NCI-H2081 (cell line): ENCODE data around the gene GAB1.

ENCODE experiments used
- DNase-seq, 2 experiments: peaks; one replicate each; lab custom pipeline; 2025; lab: John Stamatoyannopoulos, UW

The GAB1 gene

DNA sequence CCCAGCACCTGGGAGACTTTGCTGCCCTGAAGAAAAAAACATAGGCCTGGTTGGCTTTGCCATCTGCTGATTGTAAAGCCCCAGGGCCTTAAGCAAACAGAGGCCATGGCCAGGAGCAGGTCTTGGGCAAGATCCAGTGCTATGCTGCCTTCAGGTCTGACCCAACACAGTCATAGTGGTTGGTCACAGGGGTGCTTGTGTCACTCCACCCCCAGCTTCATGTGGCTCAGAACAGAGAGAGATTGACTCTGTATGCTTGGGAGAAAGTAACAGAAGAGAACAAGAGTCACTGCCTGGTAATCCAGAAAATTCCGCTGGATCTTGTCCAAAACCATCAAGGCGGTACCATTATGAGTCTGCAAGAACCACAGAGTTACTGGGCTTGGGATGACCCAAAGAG is 152.4 kb downstream of the GAB1 start:
- DNase-seq: no peak

- no peak for DNase-seq
These were observed 161.3 kb downstream of the GAB1 start for GRCh38 chr4:143498021-143498420.

DNA sequence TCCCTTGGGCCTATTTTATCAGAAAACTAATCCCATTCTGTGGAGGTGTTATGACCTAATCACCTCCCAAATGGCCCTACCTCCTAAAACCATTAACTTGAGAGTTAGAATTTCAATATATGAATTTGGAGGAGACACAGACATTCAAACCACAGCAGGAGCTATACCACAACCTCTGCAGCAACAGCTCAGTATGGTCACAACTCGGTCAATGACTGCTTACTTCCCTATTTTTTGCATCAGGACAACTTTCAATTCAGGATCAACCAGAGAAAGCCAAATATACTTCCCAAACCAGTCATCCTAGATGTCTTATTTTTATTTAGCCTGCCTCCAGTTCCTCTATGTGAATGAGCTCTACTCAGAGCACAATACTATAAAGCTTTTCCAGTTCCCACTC is 165.6 kb downstream of the GAB1 start:
- no peak for DNase-seq

DNA sequence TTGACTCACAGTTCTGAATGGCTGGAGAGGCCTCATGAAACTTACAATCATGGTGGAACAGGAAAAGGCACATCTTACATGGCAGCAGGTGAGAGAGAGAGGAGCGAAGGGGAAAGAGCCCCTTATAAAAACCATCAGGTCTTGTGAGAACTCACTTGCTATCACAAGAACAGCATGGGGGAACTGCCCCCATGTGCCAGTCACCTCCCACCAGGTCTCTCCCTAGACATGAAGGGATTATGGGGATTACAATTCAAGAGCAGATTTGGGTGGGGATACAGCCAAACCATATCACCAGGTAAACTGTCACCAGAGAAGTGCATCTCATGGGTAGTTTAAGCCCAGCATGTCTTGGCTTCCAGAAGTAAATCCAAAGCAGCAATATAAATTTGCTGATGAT is 169.4 kb downstream of the GAB1 start:
- DNase-seq: no peak

DNA sequence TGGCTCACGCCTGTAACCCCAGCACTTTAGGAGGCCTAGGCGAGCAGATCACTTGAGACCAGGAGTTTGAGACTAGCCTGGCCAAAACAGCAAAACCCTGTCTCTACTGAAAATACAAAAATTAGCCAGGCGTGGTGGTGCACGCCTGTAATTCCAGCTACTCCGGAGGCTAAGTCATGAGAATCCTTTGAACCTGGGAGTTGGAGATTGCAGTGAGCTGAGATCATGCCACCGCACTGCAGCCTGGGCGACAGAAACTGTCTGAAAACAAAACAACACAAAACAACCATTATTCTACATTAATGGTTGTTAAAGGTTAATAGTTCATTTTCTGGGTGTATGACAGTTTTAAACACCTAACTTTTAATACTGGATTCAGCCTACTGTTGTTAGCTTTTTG is 175.2 kb downstream of the GAB1 start:
- no peak for DNase-seq

DNA sequence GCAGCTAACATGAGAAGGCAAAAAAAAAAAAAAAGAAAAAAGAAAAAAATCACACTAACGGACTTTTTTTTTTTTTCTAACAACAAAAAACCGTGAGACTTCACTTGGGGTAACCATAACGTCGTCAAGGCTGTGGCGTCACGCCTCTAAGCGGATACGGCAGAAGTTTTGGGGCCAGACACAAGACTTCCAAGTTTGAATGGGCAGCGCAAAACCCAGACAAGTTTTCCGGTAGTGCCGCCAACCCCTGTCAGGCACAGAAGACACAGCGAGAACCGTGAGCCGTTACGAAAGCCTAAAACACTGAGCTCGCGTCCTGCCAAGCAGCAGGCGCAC is 176.3 kb downstream of the GAB1 start:
- DNase-seq: no peak

- peak; percentile 94 to 95 for DNase-seq
These were observed 176.9 kb downstream of the GAB1 start, which contains the start of gene SMARCA5 for GRCh38 chr4:143513314-143514168. SMARCA5 (plus strand) TSS chr4:143513702; CDS start chr4:143513925, 223 bp downstream.

DNA sequence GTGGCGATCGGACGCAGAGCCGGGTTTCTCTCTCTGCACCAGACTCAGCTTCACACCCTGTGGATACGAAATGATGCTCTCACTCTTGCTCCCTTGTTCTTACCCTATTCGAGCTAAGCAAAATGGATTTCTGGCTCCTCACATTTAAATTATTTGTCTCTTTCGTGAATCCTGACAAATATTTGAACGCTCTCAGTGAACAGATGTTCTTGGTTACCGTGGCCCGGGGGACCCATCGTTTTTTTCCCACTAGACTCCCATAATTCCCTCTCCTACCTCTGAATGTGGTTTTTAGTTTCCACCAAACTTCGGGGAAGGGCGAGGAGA is 177.5 kb downstream of the GAB1 start:
- no peak for DNase-seq

- DNase-seq: peak; percentile 7 to 45
These were observed 177.8 kb downstream of the GAB1 start for GRCh38 chr4:143514497-143514896.

GRCh38 chr4:143514901-143515300 is 178.2 kb downstream of the GAB1 start:
- no peak for DNase-seq

GRCh38 chr4:143515905-143516304 is 179.2 kb downstream of the GAB1 start:
- DNase-seq: no peak

DNA sequence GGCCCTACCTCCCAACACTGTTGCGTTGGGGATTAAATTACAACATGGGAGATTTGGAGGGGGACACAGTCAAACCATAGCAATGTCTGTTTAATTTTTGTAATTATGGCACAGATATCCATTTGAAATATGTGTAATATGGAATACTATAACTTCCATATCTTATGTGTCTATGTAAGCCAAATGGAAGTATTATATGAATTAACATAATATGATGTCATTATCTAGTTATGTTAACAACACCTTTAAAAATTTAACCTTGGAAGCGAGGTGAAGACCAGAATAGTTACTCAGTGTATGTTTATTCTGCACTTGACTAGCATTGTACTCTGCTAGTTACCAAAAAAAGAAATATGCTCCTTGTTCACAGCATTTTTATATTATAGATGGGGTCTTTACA is 181.1 kb downstream of the GAB1 start:
- no peak for DNase-seq
